ENCODE data around the gene RAB40C.

The RAB40C gene

DNA sequence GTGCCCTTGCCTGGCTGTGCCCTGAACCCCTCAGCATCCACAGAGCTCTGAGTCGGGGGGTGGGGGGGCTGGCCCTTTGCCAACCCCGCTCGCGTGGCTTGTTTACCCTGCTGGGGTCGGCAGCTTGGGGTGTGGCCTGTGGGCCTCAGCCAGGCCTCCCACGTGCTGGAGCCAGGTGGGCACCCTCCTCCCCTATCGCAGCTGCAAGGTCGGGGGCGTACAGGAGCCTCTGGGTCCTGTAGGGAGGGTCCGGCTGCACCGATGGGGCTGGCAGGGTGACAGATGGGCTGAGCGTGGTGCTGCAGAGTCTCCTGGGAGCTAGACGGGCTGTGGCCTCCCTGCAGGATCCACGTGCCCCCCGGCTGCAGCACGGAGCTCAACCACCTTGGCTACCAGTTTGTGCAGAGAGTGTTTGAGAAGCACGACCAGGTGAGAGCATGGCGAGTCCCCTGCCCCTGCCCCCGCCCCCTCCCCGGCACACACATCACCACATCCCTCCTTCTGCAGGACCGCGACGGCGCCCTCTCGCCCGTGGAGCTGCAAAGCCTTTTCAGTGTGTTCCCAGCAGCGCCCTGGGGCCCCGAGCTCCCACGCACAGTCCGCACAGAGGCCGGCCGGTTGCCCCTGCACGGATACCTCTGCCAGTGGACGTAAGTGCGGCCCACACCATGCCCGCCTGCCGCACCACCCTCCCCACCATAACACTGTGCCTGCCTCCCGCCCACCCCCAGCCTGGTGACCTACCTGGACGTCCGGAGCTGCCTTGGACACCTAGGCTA, 81.7 kb downstream of the RAB40C start:
- DNase-seq: no peak

DNA sequence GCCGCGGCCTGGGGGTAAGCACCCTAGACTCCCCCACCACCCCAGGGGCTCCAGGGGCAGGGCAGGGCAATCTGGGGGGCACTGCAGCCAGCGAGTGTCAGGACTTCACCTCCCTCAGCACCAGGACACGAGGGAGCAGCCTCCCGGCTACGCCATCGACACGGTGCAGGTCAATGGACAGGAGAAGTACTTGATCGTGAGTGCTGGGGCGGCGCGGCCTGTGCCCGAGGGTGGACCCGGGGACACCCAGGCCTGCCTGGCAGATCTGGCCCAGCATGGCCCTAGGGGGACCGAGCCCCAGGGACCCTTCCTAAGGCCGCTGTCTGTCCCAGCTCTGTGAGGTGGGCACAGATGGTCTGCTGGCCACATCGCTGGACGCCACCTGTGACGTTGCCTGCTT, 82.5 kb downstream of the RAB40C start:
- DNase-seq: no peak

DNA sequence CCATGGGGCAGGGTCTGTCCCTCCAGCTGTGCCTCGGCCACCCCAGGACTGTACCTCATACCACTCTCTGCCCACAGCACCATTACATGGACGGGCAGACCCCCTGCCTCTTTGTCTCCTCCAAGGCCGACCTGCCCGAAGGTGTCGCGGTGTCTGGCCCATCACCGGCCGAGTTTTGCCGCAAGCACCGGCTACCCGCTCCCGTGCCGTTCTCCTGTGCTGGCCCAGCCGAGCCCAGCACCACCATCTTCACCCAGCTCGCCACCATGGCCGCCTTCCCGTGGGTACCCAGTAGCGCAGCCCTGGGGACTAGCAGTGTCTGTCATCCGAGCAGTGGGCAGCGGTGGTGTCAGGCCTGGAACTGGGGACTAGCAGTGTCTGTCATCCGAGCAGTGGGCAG, 83.0 kb downstream of the RAB40C start:
- no peak for DNase-seq

- no peak for DNase-seq
Observed at GRCh38 chr16:673399-673991, 83.6 kb downstream of the RAB40C start.

- DNase-seq: no peak
Observed at GRCh38 chr16:674214-674881, 84.5 kb downstream of the RAB40C start.

DNA sequence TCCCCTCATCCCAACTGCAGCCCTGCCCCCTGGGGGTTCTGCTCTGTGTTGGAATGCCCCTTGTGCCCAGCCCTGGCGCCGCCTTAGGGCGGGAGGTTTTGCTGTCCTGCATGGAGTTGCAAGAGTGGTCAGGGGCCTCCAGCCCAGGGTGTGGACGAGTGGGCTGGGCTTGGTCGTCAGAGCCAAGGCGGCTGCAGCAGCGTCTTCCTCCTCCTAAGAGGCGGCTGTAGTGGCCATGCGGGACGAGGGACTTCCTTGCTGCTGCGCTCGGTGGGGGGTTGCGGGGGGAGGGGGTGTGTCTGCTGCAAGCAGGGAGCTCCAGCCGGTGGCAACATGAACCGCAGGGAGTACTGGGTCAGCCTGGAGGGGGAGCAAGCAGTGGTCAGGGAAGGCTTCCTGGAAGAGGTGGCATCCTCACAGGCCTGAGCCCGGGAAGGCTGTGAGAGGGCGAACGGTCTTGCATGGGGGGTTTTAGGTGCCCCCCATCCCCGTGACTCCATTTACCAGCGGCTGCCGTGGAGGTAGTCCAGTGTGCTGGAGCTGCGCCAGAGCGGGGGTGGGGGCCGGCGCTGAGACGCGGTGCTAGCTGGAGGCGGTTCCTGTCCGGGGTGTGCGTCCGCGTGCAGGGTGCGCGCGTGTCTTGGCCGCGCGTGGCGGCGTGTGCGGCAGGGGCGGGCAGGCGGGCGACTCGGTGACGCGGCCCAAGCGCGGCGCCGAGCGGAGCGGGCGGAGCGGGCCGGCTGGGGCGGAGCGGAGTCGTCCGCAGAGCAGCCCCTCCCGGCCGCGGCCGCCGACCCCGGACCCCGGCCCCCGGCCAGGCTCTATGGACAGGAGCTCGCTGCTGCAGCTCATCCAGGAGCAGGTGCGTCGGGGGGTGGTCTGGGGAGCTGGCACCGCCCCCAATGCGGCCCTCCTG, 85.4 kb downstream of the RAB40C start, which contains the start of gene RHBDL1:
Gene RHBDL1, plus strand, starts transcription at position 704 of the 916 bp plus-strand sequence. Its CDS starts 120 bp downstream, at position 824.
- no peak for DNase-seq

- no peak for DNase-seq
Observed at GRCh38 chr16:675884-676564, 86.2 kb downstream of the RAB40C start.

- no peak for DNase-seq
Observed at GRCh38 chr16:676565-676902, 86.7 kb downstream of the RAB40C start.

DNA sequence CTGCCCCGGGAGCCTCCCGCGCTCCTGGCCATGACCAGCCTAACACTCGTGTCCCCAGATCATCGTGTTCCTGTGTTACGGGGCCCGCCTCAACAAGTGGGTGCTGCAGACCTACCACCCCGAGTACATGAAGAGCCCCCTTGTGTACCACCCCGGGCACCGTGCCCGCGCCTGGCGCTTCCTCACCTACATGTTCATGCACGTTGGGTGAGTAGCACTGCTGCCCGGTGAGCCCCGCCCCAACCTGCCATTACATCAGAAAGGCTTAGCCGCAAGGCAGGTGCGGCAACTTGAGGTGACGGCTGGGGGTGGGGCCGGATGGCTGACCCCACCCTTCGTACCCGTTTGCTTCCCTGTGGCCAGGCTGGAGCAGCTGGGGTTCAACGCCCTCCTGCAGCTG, 87.0 kb downstream of the RAB40C start:
- DNase-seq: no peak

DNA sequence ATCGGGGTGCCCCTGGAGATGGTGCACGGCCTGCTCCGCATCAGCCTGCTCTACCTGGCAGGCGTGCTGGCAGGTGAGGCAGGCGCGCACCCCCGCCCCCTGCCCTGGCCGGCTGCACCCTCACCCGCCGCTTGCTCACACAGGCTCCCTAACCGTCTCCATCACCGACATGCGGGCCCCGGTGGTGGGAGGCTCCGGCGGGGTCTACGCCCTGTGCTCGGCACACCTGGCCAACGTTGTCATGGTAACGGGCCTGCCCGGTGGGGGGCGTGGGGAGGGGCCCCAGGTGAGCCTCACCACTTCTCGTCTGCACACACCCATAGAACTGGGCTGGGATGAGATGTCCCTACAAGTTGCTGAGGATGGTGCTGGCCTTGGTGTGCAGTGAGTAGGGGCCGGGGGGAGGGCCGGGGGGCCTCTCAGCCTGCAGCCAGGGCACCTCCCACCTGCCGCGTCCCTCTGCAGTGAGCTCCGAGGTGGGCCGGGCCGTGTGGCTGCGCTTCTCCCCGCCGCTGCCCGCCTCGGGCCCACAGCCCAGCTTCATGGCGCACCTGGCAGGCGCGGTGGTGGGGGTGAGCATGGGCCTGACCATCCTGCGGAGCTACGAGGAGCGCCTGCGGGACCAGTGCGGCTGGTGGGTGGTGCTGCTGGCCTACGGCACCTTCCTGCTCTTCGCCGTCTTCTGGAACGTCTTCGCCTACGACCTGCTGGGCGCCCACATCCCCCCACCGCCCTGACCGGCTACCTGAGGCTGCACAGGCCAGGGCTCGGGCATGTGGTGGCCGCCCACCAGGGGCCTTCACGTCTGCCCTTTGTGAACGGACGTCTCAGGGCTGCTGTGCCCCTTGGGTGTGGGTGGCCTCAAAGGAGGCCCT, 87.7 kb downstream of the RAB40C start:
- no peak for DNase-seq

GRCh38 chr16:678209-678857, 88.5 kb downstream of the RAB40C start:
- DNase-seq: no peak
